ENCODE data around the gene SEPTIN8.

- TF ChIP-seq CTCF (IDR thresholded peaks at IDR 0.05; ENCODE audit: low read depth, low read length), result no peak
- TF ChIP-seq EZH2phosphoT487 (IDR thresholded peaks at IDR 0.05; ENCODE audit: low read depth), result no peak
Observed at GRCh38 chr5:132704875-132705274, 72.2 kb downstream of the SEPTIN8 start.
